Stimulated activated effector memory CD8-positive, alpha-beta T cell treated with anti-CD3 and anti-CD28 coated beads, Interleukin-12 subunit alpha, Interleukin-12 subunit beta, amount 100 ng/mL, for 72 hours (primary cell): Measurements from ENCODE around the gene SYTL1.

Source experiments
- ATAC-seq: fragments of 150-1000 bp; cut with Tn5 transposase; 2 replicates; pipeline ENCODE4 v1.10.0; 2021
- DNase-seq, 2 donors: peaks; one replicate each; pipeline ENCODE4 v3.0.0; 2021 to 2022; ENCODE audit warnings: low spot score in 2 of 2
- H3K27ac Mint-ChIP-seq: one replicate; pipeline ENCODE4 v1.8.0; 2022; ENCODE audit warnings: mild to moderate bottlenecking, mixed read lengths
- H3K36me3 Mint-ChIP-seq: one replicate; pipeline ENCODE4 v1.8.0; 2022; ENCODE audit warnings: mild to moderate bottlenecking, mixed read lengths
- H3K4me1 Mint-ChIP-seq: one replicate; pipeline ENCODE4 v1.8.0; 2022; ENCODE audit warnings: mixed read lengths
- H3K4me3 Mint-ChIP-seq: one replicate; pipeline ENCODE4 v1.8.0; 2022; ENCODE audit warnings: mild to moderate bottlenecking, mixed read lengths
- H3K9me3 Mint-ChIP-seq: one replicate; pipeline ENCODE4 v1.8.0; 2022; ENCODE audit warnings: mixed read lengths

Gene SYTL1, protein sequence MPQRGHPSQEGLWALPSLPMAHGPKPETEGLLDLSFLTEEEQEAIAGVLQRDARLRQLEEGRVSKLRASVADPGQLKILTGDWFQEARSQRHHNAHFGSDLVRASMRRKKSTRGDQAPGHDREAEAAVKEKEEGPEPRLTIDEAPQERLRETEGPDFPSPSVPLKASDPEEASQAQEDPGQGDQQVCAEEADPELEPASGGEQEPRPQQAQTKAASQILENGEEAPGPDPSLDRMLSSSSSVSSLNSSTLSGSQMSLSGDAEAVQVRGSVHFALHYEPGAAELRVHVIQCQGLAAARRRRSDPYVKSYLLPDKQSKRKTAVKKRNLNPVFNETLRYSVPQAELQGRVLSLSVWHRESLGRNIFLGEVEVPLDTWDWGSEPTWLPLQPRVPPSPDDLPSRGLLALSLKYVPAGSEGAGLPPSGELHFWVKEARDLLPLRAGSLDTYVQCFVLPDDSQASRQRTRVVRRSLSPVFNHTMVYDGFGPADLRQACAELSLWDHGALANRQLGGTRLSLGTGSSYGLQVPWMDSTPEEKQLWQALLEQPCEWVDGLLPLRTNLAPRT

DNA sequence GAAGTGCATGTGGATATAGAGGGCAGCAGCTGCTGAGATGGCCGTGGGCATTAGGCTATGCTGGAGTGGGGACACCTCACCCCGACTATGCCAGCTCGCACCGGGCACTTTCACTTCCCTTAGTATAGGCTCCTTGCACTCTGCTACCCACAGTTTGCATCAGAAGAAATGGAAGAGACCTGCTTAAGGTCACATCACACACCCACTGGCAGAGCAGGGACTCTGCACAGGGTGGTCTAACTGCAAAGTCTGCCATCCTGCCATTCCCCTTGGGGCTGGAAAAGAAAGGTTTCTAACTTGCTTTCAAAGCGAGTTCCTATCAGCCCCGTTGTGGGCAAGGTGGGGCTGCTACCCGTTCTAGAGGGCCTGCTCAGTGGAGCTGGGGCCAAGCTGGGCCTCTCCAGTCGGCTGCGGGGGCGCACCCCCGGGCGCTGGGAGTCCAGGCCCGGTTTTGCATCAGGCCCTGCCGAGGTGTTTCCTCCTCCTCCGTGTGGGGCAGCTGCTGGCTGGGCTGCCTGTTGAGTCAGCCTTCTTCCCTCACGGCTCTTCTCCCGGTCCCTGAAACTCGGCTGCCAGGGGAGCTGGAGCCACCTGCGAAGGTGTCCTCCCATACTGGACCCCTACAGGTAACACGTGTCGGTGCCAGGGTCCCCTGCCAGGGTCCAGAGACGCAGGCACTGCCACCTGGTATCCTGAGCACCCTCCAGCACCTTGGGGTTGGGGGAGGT is at the start of gene SYTL1:
Gene SYTL1, plus strand, starts transcription at position 498 of the 728 bp plus-strand sequence. CDS start 3,313 bp downstream, outside the sequence.
- DNase-seq: peak; percentile 48 to 83
- peaks cover 71% of the 10 kb centered on the region for H3K4me1 Mint-ChIP-seq

DNA sequence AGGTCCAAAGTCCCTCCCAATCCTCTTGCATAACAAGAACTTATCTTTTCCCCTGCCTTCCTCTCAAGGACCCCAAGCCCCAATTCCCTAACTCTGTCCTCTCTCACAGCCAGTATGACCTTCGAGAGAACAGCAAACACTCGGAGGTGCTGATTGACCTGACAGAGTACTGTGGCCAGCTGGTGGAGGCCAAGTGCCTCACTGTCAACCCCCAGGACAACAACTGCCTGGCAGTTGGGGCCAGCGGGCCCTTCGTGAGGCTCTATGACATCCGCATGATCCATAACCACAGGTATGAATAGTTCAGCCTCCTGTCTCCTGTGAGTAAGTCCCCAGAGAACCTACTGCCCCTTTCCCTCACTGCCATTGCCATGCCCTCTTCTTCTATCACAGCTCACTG is 49.7 kb upstream of the SYTL1 start:
- H3K4me1 Mint-ChIP-seq: no peaks in the 10 kb centered on the region
- H3K4me3 Mint-ChIP-seq: no peak overlapping the region
- H3K9me3 Mint-ChIP-seq: no peaks in the 10 kb centered on the region
- H3K36me3 Mint-ChIP-seq: peaks cover 79% of the 10 kb centered on the region
- DNase-seq (no peak), ATAC-seq (no peak)
- H3K27ac Mint-ChIP-seq: peak overlapping the region; percentile 52

More for the DNA sequence above, at the start of gene SYTL1:
- Mint-ChIP-seq H3K9me3 (no peaks in the 10 kb centered on the region), H3K4me3 (peak within 1 kb of the TSS; percentile 92), H3K27ac (peak within 1 kb of the TSS; percentile 95), H3K36me3 (peaks cover 53% of the 10 kb centered on the region)
- ATAC-seq: peak; percentile 75

DNA sequence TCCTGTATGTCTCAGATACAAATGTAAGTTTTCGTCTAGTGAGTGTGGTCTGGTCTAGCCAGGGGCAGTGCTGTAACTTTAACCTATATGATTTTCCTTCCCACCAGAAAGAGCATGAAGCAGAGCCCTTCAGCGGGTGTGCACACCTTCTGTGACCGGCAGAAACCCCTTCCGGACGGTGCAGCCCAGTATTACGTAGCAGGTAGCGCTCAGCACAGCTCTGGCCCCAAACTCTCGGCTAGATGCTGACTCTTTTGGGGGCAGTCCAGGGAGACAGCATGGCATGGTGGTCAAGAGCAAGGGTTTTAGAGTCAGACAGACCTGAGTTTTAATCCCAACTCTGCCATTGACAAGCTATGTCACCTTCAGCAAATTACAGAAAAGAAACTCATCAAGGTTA is 47.9 kb upstream of the SYTL1 start:
- peaks cover 76% of the 10 kb centered on the region for H3K36me3 Mint-ChIP-seq
- no peaks in the 10 kb centered on the region for H3K9me3 Mint-ChIP-seq
- H3K4me1 Mint-ChIP-seq: no peaks in the 10 kb centered on the region
- H3K27ac Mint-ChIP-seq: no peak overlapping the region
- ATAC-seq (no peak), DNase-seq (no peak)
- H3K4me3 Mint-ChIP-seq: no peak overlapping the region

DNA sequence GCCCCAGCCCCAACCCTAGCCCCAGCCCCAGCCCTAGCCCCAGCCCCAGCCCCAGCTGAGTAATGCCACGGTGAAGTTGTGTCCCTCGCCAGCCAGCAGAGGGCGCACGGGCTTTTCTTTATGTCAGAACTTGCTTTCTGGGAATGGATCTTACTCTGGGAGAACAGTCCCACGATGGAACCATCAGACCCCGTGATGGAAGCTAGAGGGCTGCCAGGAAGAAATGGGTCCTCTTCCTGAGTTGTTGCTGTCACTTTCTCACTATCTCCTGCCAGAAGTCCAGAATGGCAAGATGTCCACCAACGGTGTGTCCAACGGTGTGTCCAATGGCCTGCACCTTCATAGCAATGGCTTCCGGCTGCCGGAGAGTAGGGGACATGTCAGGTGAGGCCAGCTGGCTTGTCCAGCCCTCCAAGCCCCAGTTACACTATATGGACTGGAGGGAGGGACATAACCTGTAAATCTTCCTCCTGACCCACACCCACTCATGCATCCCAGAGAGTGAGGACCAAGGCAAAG is 45.0 kb upstream of the SYTL1 start:
- no peak overlapping the region for H3K4me3 Mint-ChIP-seq
- DNase-seq (peak; percentile 50 to 76), ATAC-seq (peak; percentile 62)
- no peaks in the 10 kb centered on the region for H3K9me3 Mint-ChIP-seq
- peaks cover 64% of the 10 kb centered on the region for H3K36me3 Mint-ChIP-seq
- H3K4me1 Mint-ChIP-seq: no peaks in the 10 kb centered on the region
- H3K27ac Mint-ChIP-seq: no peak overlapping the region

DNA sequence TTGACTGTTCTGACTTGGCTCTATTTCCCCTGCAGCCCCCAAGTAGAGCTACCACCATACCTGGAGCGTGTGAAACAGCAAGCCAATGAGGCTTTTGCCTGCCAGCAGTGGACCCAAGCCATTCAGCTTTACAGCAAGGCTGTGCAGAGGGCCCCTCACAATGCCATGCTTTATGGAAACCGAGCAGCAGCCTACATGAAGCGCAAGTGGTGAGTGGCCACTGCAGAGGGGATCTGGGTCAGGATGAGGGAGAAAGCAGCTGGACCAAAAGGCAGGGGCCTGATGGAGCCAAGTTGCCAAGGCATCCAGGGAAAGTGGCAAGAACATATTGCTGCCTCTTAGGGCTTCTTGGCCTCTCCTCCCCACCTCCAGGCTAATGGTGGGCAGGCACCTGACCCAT is 43.9 kb upstream of the SYTL1 start:
- no peak for DNase-seq
- no peak for ATAC-seq
- Mint-ChIP-seq H3K4me1 (no peaks in the 10 kb centered on the region), H3K9me3 (no peaks in the 10 kb centered on the region), H3K4me3 (no peak overlapping the region), H3K27ac (peak overlapping the region; percentile 69), H3K36me3 (peaks cover 65% of the 10 kb centered on the region)

DNA sequence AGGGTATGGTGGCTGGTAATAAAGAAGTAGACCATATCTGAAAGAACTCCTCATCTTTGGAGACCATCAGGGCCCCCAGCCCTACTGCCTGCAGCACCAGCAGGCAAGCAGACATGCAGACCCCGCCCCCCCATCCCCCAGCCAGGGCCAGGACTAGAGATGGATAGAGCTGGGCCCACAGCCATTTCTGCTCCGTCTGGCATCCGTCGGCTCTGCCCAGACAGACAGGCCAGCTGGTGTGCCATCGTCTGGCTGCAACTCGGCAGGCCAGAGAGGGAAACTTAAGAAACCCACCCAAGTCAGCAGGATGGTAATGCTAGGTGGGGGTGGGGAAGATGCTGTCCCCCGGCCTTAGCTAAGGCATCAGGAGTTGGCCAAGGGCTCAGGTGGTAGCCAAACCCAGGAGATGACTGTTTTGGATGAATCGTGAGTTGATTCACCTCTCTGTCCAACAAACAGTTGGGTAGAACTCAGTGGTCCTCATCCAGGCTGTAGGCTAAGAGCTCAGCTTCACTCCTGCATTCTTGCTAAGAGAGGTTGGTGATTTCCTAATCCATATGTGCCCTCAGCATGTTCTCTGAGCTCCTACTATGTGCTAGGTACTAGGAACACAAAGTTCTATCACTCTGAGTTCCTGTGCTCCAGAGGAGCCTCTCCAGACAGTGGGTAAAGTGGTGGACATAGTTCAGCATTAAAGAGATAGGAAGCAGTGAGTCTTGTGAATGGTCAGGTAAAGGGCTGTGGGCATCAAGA is 43.0 kb upstream of the SYTL1 start:
- DNase-seq (no peak), ATAC-seq (no peak)
- Mint-ChIP-seq H3K9me3 (no peaks in the 10 kb centered on the region), H3K36me3 (peaks cover 62% of the 10 kb centered on the region), H3K4me1 (no peaks in the 10 kb centered on the region), H3K27ac (no peak overlapping the region), H3K4me3 (no peak overlapping the region)

DNA sequence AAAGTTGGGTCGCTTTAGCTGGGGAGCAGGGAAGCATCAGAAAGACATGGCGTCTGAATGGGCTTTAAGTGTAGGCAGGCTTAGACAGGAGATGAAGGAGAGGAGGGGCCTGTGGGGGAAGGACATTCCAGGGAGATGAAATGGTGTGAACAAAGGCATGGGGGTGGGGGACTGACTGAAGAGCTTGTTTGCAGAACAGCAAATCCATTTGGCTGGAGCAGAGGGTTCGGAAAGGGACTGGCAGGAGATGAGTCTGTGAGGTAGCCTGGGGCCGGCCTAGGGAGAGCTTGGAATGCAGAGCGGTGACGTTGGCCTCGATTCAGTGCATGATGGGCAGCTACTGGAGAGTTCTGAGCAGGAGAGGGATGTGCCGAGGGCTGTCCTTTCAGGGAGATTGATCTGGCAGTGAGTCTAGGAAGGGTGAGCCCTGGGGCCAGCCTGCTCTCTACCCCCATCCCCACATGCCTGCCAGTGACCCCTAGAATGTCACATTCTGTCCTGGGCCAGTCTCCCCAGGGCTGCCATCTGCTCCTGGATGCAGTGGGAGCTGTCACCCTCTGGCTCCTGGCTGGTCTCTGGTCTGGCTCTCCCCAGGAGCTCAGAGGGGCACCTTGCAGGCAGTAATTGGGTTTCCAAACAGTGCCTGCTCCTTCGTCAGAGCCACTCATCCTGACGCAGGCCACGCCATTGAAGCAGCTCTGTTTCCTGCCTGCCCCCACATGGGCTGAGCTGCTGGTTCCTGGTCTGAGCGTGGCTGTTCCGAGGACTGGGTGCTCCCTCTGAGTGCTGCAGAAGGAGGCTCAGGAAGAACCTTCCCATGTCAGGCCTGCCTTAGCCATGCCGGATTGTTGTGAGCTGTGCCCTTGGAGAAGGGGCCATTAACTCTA is 42.2 kb upstream of the SYTL1 start:
- Mint-ChIP-seq H3K4me3 (no peak overlapping the region), H3K27ac (no peak overlapping the region)
- no peak for DNase-seq

DNA sequence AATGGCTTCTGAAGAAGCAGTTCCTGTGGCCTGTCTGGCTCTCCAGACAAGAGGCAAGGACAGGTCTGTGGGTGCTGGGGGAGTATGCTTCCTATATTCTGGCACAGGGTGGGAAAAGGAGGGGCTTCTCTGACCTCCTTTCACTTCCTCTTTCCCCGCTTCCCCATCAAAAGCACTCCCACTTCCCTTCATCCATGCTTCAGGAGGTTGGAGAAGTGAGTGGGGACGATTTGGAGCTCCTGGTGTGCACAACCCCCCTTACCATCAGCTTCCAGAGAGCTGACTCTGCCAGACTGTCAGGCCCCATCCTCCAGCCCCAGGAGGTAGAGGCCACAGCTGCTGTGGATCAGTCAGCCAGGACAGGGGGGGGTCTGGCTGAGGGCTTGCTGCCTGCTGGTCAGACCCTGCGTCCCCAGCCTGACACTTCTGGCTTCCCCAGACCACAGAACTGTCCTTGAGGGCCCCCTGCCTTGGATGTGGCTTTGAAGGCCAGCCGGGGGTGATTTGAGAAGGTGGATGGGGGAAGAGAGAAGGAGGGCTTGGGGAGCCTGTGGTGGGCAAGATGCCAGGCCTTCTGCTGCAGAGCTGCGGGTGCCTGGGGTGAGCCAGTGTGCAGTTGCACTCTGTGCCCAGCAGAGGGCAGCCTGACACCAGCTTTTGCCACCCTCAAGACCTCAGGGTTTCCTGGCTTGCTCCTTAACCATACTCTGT is 41.3 kb upstream of the SYTL1 start:
- peak; percentile 68 to 83 for DNase-seq
- H3K4me3 Mint-ChIP-seq: no peak overlapping the region
- no peak overlapping the region for H3K27ac Mint-ChIP-seq
- ATAC-seq: peak; percentile 84
- peaks cover 48% of the 10 kb centered on the region for H3K36me3 Mint-ChIP-seq
- H3K9me3 Mint-ChIP-seq: no peaks in the 10 kb centered on the region
- H3K4me1 Mint-ChIP-seq: no peaks in the 10 kb centered on the region

More for the DNA sequence above, 42.2 kb upstream of the SYTL1 start:
- peaks cover 56% of the 10 kb centered on the region for H3K36me3 Mint-ChIP-seq
- H3K9me3 Mint-ChIP-seq: no peaks in the 10 kb centered on the region
- ATAC-seq: no peak
- H3K4me1 Mint-ChIP-seq: no peaks in the 10 kb centered on the region

DNA sequence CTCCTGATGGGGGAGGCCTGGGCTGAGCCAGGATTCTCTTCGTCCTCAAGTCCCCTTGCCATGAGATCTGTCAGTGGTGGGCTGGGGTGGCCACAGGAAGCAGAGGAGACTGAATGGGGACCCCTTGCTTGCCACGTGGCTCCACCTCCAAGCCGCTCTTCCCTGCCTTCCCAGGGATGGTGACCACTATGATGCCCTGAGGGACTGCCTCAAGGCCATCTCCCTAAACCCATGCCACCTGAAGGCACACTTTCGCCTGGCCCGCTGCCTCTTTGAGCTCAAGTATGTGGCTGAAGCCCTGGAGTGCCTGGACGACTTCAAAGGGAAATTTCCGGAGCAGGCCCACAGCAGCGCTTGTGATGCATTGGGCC is 40.8 kb upstream of the SYTL1 start:
- no peaks in the 10 kb centered on the region for H3K9me3 Mint-ChIP-seq
- peaks cover 42% of the 10 kb centered on the region for H3K36me3 Mint-ChIP-seq
- no peak overlapping the region for H3K27ac Mint-ChIP-seq
- no peaks in the 10 kb centered on the region for H3K4me1 Mint-ChIP-seq
- DNase-seq (no peak), ATAC-seq (no peak)
- H3K4me3 Mint-ChIP-seq: no peak overlapping the region

DNA sequence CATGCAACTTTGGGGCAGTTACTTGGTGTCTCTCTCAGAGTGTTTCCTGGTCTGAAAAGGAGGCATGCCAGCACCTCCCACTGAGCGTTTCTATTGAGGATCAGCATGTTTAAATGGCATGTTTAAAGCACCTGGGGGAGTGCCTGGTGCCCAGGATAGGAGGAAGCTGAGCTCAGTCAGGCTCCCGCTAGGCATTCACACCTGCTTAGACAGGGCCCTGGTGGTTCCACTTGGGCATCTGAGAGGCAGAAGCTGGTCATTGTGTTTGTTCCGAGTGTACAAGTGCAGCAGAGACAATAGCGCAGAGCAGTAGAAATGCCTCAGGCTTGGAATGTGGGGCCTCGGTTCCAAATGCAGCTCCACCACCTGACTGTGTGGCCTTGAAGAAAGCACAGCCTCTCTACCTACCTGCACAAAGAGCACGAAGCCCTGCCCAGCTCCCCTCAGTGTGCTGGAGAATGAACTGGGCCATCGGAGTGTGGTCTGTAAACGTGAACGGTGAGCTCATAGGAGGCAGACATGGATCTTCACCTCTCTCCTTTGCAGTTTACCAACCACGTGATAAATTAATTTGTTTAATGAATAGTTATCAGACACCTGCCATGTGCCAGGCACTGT is 40.1 kb upstream of the SYTL1 start:
- no peak overlapping the region for H3K27ac Mint-ChIP-seq
- no peaks in the 10 kb centered on the region for H3K9me3 Mint-ChIP-seq
- no peak for ATAC-seq
- DNase-seq: no peak
- peaks cover 36% of the 10 kb centered on the region for H3K36me3 Mint-ChIP-seq
- no peak overlapping the region for H3K4me3 Mint-ChIP-seq
- H3K4me1 Mint-ChIP-seq: no peaks in the 10 kb centered on the region

DNA sequence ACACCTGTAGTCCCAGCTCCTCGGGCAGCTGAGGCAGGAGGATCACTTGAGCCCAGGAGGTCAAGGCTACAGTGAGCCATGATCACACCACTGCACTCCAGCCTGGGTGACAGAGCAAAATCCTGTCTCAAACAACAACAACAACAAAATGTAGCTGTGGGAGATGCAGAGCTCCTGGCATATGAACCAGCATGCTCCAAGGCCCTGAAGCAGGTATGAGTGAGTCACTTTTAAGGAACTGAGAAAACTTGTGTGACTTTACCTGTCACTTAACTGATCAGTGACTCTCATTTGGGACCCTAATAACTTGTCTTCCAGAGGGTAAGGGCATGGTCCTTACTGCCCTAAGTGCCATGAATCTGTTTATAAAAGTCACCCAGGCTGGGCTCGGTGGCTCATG is 39.2 kb upstream of the SYTL1 start:
- Mint-ChIP-seq H3K9me3 (no peaks in the 10 kb centered on the region), H3K4me1 (no peaks in the 10 kb centered on the region), H3K4me3 (no peak overlapping the region), H3K36me3 (peaks cover 38% of the 10 kb centered on the region), H3K27ac (no peak overlapping the region)
- no peak for DNase-seq
- ATAC-seq: no peak

DNA sequence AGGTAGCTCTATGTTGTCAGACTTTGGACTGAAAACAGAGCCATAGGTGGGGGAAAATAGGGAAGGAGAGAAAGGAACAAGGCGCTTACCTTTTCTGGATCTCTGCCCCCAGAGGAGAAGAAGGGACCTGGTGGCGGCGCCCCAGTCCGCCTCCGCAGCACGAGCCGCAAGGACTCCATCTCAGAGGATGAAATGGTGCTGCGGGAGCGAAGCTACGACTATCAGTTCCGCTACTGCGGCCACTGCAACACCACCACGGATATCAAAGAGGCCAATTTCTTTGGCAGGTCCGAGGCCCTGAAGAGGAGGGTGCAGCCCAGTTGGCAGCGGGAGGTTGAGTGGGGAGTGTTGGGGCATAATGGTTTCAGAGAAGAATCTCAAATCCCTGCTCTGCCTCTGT is 38.3 kb upstream of the SYTL1 start:
- no peaks in the 10 kb centered on the region for H3K9me3 Mint-ChIP-seq
- H3K4me1 Mint-ChIP-seq: no peaks in the 10 kb centered on the region
- H3K27ac Mint-ChIP-seq: no peak overlapping the region
- no peak for ATAC-seq
- no peak for DNase-seq
- peaks cover 29% of the 10 kb centered on the region for H3K36me3 Mint-ChIP-seq
- H3K4me3 Mint-ChIP-seq: no peak overlapping the region

DNA sequence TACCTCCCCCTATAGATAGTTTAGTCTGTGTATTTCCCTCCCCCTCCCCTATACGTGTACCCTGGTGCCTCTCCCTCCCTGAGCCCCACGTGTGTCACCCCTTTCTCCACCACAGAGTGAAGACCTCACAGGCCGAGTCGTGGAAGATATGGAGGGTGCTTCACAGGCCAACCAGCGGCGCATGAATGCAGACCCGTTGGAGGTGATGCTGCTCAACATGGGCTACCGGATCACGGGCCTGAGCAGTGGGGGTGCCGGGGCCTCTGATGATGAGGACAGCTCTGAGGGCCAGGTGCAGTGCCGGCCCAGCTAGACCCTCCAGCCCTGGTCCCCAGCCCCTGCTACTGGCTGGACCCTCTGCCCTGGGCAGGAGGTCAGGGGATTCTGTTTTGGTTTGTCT is 35.8 kb upstream of the SYTL1 start:
- peaks cover 31% of the 10 kb centered on the region for H3K36me3 Mint-ChIP-seq
- ATAC-seq (peak; percentile 13), DNase-seq (no peak)
- no peak overlapping the region for H3K4me3 Mint-ChIP-seq
- no peaks in the 10 kb centered on the region for H3K9me3 Mint-ChIP-seq
- H3K27ac Mint-ChIP-seq: no peak overlapping the region
- H3K4me1 Mint-ChIP-seq: no peaks in the 10 kb centered on the region
